ENCODE data around the gene ZBTB38.

The ZBTB38 gene

GRCh38 chr3:141346418-141346817 lies 21.9 kb upstream of the ZBTB38 start:
- DNase-seq (ENCODE audit: low read depth): no peak
- TF ChIP-seq, protein P1, sequence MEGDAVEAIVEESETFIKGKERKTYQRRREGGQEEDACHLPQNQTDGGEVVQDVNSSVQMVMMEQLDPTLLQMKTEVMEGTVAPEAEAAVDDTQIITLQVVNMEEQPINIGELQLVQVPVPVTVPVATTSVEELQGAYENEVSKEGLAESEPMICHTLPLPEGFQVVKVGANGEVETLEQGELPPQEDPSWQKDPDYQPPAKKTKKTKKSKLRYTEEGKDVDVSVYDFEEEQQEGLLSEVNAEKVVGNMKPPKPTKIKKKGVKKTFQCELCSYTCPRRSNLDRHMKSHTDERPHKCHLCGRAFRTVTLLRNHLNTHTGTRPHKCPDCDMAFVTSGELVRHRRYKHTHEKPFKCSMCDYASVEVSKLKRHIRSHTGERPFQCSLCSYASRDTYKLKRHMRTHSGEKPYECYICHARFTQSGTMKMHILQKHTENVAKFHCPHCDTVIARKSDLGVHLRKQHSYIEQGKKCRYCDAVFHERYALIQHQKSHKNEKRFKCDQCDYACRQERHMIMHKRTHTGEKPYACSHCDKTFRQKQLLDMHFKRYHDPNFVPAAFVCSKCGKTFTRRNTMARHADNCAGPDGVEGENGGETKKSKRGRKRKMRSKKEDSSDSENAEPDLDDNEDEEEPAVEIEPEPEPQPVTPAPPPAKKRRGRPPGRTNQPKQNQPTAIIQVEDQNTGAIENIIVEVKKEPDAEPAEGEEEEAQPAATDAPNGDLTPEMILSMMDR (IDR thresholded peaks at IDR 0.05; ENCODE audit: insufficient read depth, low read depth, low read length, missing control alignments): no peak
- no peak overlapping the region for H3K4me3 ChIP-seq (ENCODE audit: low read length)

DNA sequence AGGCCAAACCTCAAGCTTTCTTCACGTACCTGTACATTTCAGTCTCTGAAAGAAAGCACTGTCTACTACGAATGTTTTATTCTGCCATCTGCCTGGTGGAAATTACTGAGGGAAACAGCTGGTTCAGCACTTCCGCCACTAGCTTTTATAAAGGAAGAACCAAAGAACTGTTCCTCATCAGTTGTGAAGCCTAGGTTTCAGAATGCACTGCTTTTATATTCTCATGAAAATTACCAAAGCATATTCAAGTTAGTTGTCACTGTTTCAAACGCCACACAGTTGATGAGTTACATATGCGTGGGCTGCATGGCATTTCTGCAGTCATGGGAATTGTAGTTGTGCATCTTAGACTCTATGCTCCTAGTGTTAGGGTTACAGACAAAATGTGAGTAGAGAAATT lies 21.5 kb upstream of the ZBTB38 start:
- DNase-seq (ENCODE audit: low read depth): no peak
- H3K4me3 ChIP-seq (ENCODE audit: low read length): no peak overlapping the region
- TF ChIP-seq, protein P1 (IDR thresholded peaks at IDR 0.05; ENCODE audit: insufficient read depth, low read depth, low read length, missing control alignments): no peak

- no peak for DNase-seq (ENCODE audit: low read depth)
- H3K4me3 ChIP-seq (ENCODE audit: low read length): no peak overlapping the region
- TF ChIP-seq, protein P1 (IDR thresholded peaks at IDR 0.05; ENCODE audit: insufficient read depth, low read depth, low read length, missing control alignments): no peak
These were observed 19.5 kb upstream of the ZBTB38 start for GRCh38 chr3:141348837-141349236.

DNA sequence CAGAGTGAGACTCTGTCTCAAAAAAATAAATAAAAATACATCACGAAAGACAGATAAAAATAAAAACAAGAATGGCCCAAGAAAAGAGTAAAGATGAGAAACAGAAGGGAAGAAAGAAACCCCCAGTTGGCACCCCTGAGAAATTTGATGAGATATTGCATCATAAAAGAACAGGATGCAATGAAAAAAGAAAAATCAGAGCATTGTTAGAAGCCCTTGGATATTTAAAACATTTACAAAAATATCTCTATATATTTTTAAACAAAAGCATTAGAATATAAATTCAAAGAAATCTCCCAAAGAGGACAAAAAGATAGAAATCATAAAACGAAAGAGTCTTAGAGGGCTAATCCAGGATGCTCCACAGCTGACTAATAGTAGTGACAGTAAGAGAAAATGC lies 18.6 kb upstream of the ZBTB38 start:
- DNase-seq (ENCODE audit: low read depth): no peak
- TF ChIP-seq, protein P1 (IDR thresholded peaks at IDR 0.05; ENCODE audit: insufficient read depth, low read depth, low read length, missing control alignments): no peak
- H3K4me3 ChIP-seq (ENCODE audit: low read length): no peak overlapping the region

GRCh38 chr3:141350666-141351065 lies 17.6 kb upstream of the ZBTB38 start:
- no peak for DNase-seq (ENCODE audit: low read depth)
- no peak overlapping the region for H3K4me3 ChIP-seq (ENCODE audit: low read length)
- TF ChIP-seq, protein P1 (IDR thresholded peaks at IDR 0.05; ENCODE audit: insufficient read depth, low read depth, low read length, missing control alignments): no peak

GRCh38 chr3:141352262-141352984 lies 15.9 kb upstream of the ZBTB38 start:
- TF ChIP-seq, protein P1 (IDR thresholded peaks at IDR 0.05; ENCODE audit: insufficient read depth, low read depth, low read length, missing control alignments): no peak
- H3K4me3 ChIP-seq (ENCODE audit: low read length): no peak overlapping the region
- no peak for DNase-seq (ENCODE audit: low read depth)
